Lung (tissue), 12 donors: Measurements from ENCODE around the gene SLC4A2. TPM values are rescaled to one million over a fixed set of nuclear protein-coding genes. Genes with fewer than 3 reads are reported as not detected.

Source experiments
- ATAC-seq: fragments of 200-7000 bp; cut with Tn5 transposase; one replicate; pipeline ENCODE4 v1.9.1; 2020; ENCODE audit warnings: moderate number of reproducible peaks; ENCODE audit not compliant: insufficient read depth, low FRiP score
- DNase-seq, 3 donors: peaks; one replicate each; pipeline ENCODE4 v3.0.0-alpha.2; 2013 to 2017
- H3K27ac ChIP-seq, 2 donors: one replicate each; pipeline ENCODE4 v1.5.1; 2013; ENCODE audit warnings: mild to moderate bottlenecking in 2 of 2, moderate library complexity in 2 of 2, control low read depth in 1 of 2, inconsistent platforms in 1 of 2, low read depth in 1 of 2, low read length in 1 of 2
- H3K27me3 ChIP-seq, 3 donors: one replicate each; pipeline ENCODE4 v1.5.1; 2013; ENCODE audit warnings: low read length in 2 of 3; ENCODE audit not compliant: control insufficient read depth in 3 of 3, insufficient read depth in 3 of 3
- H3K36me3 ChIP-seq, 4 donors: one replicate each; pipeline ENCODE4 v1.5.1; 2013; ENCODE audit warnings: low read length in 4 of 4, mild to moderate bottlenecking in 1 of 4, moderate library complexity in 1 of 4; ENCODE audit not compliant: control insufficient read depth in 4 of 4, insufficient read depth in 4 of 4
- H3K4me1 ChIP-seq, 5 donors: one replicate each; pipeline ENCODE4 v1.5.1; 2013; ENCODE audit warnings: low read length in 5 of 5, mild to moderate bottlenecking in 2 of 5, moderate library complexity in 1 of 5; ENCODE audit not compliant: control insufficient read depth in 5 of 5, insufficient read depth in 5 of 5
- H3K4me3 ChIP-seq: one replicate; pipeline ENCODE4 v1.5.1; 2013; ENCODE audit warnings: mild to moderate bottlenecking, control low read depth, moderate library complexity
- H3K9ac ChIP-seq, 2 donors: one replicate each; pipeline ENCODE4 v1.5.1; 2013; ENCODE audit warnings: low read length in 2 of 2, control low read depth in 1 of 2; ENCODE audit not compliant: insufficient read depth in 1 of 2
- H3K9me3 ChIP-seq, 4 donors: one replicate each; pipeline ENCODE4 v1.5.1; 2013; ENCODE audit warnings: low read length in 3 of 4, mild to moderate bottlenecking in 1 of 4, moderate library complexity in 1 of 4; ENCODE audit not compliant: control insufficient read depth in 4 of 4, insufficient read depth in 3 of 4
- WGBS, 2 donors: extraction: QIAGEN DNeasy Blood & Tissue Kit; methylation state at CpG; one replicate each; pipeline ENCODE4 v1.1.7; 2013; 5-methylcytosine and 5-hydroxymethylcytosine counted together
- polyA plus RNA-seq, 2 donors: library from polyadenylated mRNA; stranded (reverse); fragments of 200-250 nt; gene quantifications; one replicate each; pipeline ENCODE4 v1.2.1, GENCODE V29; 2013
- total RNA-seq, 2 donors: library from RNA; depleted of rRNA in 1 of 2; stranded (reverse); fragments of >200 nt in 1 of 2; gene quantifications; one replicate each; pipeline ENCODE4 v1.2.1, GENCODE V29; 2014 to 2021
- TF ChIP-seq, protein P1 (sequence below): IDR thresholded peaks from 2 replicates; pipeline ENCODE4 v1.5.1; 2012; ENCODE audit warnings: mild to moderate bottlenecking; ENCODE audit errors: control extremely low read depth, extremely low read depth
- donor health status: control.
- donor health status: control.
- donor health status: Bipolar disorder and iron deficiency.
- donor health status: healthy.
- donor health status: DM: yes; HTN: yes; CAD: no.

The SLC4A2 gene
- total and polyA plus RNA-seq, 4 donors: 66.3 to 173 (median 120) TPM

DNA sequence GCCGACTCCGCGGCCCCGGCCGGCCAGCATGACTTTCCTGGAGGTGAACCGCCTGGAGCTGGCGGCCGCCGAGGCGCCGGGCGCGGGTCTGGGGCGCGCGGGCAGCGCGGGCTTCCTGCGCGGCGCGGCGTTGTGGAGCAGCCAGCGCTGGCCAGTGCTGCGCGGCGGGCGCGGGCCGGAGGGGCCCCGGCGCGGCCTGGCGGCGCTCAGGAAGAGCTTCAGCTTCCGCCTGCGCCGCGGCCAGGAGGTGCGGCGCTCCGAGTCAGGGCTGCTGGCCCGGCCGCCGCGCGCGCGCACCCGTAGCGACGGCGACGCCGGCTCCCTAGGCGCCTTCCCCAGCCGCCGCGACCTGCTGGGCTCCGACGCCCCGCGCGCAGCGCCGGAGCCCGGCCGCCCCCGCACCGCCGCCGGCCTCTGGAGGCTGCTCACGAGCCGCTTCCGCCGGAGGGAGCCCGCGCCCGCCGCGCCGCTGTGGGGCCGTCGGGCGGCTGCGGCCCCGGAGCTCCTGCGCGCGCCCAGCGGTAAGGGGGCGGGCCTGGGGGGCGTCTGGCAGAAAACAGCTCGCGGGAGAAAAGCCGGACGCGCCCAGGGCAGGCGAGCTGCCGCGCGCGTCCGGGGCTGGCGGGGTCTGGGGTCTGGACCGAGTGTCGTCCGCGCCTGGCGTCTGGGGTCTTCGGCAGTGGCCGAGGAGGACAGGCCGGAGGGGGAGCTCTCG is 55.9 kb downstream of the SLC4A2 start:
- H3K9me3 ChIP-seq: no peaks in the 10 kb centered on the region
- WGBS, 2 donors: 8 to 11% methylated on average over 80 to 114 of the region's 114 CpGs
- ATAC-seq (no peak), DNase-seq (peak in 2 of 3 donors; percentile 29 to 51)
- no peak overlapping the region for H3K9ac ChIP-seq
- H3K27me3 ChIP-seq: peaks cover 0 to 3% (median 0%) of the 10 kb centered on the region in 3 donors
- peaks cover 0 to 35% (median 10%) of the 10 kb centered on the region in 4 donors for H3K36me3 ChIP-seq
- TF ChIP-seq, protein P1, sequence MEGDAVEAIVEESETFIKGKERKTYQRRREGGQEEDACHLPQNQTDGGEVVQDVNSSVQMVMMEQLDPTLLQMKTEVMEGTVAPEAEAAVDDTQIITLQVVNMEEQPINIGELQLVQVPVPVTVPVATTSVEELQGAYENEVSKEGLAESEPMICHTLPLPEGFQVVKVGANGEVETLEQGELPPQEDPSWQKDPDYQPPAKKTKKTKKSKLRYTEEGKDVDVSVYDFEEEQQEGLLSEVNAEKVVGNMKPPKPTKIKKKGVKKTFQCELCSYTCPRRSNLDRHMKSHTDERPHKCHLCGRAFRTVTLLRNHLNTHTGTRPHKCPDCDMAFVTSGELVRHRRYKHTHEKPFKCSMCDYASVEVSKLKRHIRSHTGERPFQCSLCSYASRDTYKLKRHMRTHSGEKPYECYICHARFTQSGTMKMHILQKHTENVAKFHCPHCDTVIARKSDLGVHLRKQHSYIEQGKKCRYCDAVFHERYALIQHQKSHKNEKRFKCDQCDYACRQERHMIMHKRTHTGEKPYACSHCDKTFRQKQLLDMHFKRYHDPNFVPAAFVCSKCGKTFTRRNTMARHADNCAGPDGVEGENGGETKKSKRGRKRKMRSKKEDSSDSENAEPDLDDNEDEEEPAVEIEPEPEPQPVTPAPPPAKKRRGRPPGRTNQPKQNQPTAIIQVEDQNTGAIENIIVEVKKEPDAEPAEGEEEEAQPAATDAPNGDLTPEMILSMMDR: no peak
- H3K4me1 ChIP-seq: peaks cover 0 to 16% (median 11%) of the 10 kb centered on the region in 5 donors
- H3K4me3 ChIP-seq: peak overlapping the region; percentile 45
- peak overlapping the region in 1 of 2 donors; percentile 81 for H3K27ac ChIP-seq

DNA sequence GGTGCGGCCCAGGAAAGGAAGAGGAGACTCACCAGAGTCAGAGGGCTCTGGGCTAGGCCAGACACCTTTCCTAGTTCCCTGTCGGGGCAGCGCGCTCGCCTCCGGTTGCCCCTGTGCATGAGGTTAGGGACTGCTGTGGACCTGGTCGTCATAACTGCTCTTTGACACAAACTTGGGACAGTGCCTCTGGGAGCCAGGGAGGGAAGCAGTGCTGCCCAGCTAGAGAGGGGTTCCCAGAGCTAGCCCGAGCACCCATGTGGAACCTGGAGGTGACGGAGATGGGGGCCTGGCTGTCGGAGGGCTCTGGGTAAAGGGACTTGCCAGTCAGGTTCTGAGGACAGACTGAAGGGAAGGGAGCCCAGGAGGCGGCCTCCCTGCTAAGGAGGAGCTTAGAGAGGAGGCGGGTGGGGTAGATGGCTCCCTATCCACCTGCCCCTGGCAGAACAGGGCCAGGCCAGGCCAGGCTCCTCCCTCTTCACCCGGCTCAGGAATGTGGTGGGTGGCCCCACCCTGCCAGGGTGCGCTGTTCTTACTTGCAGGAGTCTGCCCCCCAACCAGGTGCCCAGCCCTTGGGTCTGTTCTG is 56.5 kb downstream of the SLC4A2 start:
- H3K27ac ChIP-seq: peak overlapping the region in 1 of 2 donors; percentile 81

DNA sequence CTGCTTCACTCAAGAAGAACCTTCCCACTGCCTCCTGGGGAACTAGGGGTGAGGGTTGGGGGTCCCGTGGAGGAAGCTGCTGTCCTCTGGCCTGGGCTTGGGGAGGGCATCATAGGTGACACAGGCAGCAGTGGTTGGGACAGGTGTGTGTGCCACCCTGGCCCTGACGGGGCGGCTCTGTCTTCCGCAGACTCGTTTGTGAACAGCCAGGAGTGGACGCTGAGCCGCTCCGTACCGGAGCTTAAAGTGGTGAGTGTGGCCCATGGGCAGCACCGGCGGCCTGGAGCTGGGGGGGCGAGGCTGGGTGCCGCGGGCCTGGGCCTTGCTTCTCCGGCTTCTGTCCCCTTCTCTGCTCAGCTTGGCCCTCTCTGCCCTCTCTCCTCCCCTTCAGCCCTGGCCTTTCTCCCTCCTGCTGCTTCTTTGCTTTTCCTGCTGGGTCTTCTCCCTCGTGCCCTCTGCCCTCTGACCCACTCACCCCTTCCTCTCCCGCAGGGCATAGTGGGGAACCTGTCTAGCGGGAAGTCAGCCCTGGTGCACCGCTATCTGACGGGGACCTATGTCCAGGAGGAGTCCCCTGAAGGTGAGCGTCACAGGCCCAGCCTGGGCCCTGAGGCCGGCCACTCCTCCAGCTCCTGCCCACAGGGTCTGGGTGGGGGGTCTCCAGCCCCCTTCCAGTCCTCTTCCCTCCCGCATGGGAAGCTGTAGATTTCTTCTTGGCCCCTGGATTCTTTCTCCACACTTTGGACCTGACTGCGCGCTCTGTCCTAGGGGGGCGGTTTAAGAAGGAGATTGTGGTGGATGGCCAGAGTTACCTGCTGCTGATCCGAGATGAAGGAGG is 57.4 kb downstream of the SLC4A2 start:
- Histone ChIP-seq H3K36me3 (peaks cover 0 to 49% (median 14%) of the 10 kb centered on the region in 4 donors), H3K4me3 (peak overlapping the region; percentile 15), H3K27ac (peak overlapping the region in 1 of 2 donors; percentile 58), H3K27me3 (peaks cover 0 to 3% (median 0%) of the 10 kb centered on the region in 3 donors), H3K9ac (no peak overlapping the region), H3K4me1 (peaks cover 0 to 13% (median 4%) of the 10 kb centered on the region in 5 donors), H3K9me3 (no peaks in the 10 kb centered on the region)
- WGBS, 2 donors: 80 to 84% methylated on average over 27 of the region's 27 CpGs
- TF ChIP-seq, protein P1: no peak
- no peak for ATAC-seq
- no peak for DNase-seq

More for the DNA sequence above, 56.5 kb downstream of the SLC4A2 start:
- Histone ChIP-seq H3K4me1 (peaks cover 0 to 14% (median 7%) of the 10 kb centered on the region in 5 donors), H3K36me3 (peaks cover 0 to 41% (median 12%) of the 10 kb centered on the region in 4 donors), H3K9me3 (no peaks in the 10 kb centered on the region), H3K4me3 (peak overlapping the region; percentile 45), H3K27me3 (peaks cover 0 to 3% (median 0%) of the 10 kb centered on the region in 3 donors), H3K9ac (no peak overlapping the region)
- DNase-seq (peak; percentile 52 to 76 (median 76)), ATAC-seq (peak; percentile 78)
- WGBS, 2 donors: 64 to 81% methylated on average over 14 of the region's 14 CpGs
- TF ChIP-seq, protein P1: no peak
